ENCODE results near the gene ONECUT1.

ONECUT1 gene

DNA sequence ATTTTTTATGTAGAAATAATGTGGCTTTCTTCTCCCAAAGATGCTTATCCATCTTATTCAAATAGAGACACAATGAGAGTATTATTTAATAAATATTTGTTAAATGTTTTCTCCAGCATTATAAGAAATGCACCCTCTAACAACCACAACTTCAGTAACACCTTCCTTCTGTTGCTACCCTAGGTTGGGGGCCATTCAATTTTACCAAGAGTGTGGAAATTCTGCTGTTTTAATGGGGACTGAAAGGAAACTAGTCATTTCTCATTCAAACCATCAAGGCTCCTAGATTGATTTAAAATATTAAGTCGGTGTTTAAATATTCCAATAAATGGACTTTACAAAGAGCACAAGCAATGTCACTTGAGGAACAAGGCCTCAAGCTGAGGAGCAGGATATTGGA lies 7.6 kb downstream of the ONECUT1 start:
- no peak for DNase-seq

DNA sequence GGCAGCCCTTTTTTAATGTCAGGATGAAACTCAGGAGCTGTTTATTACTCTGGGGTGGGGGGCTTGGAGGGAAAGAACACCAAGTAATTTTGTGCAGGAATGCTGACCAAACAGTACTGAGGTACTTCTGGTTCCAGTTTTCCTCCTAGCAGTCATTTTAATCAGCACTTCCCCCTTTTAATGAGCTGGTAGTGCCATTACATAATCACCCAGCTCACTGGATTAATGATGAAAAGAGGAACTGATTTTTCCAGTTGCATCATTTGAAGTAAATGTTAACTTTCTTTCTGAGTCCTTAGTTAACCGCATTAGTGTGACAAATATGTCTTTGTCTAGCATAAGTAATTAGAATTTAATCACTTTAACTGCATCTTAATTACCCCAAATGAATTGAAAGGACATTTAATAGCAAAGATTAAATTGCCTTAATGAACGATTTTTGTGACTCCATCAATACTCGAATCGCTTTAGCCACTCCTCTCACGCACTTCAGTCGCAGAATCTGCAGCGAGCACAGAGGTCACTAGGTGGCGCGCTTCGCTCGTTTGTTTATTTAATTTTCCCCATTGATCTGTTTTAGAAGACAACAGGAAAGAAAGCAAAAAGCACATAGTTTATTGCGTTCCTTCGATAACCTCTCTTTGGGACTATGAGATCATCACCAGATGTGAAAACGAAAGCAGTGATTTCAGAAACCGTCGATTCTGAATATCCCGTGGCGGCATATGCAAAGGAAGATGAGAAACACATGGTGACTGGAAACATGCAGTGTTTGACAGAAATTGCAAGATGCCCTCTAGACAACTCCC lies 9.8 kb downstream of the ONECUT1 start:
- peak; percentile 81 to 82 for DNase-seq

DNA sequence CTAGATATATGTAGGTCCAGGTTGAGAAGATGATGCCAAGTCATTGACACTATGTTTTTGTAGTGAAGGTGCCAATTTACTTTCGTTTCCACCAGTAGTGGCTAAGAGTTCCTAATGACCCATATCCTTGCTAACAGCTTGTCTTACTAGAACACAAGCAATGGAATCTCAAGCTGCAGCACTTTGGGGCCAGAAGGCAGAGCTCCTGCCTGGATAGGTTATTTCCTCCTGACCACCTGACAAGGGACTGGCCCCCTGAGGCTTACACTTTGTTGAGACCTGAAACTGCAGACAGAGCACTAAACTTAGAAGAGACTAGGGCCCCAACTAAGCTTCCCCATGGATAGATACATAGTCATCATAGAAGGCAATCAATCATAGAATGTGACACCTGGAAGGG lies 11.7 kb downstream of the ONECUT1 start:
- DNase-seq: no peak

DNA sequence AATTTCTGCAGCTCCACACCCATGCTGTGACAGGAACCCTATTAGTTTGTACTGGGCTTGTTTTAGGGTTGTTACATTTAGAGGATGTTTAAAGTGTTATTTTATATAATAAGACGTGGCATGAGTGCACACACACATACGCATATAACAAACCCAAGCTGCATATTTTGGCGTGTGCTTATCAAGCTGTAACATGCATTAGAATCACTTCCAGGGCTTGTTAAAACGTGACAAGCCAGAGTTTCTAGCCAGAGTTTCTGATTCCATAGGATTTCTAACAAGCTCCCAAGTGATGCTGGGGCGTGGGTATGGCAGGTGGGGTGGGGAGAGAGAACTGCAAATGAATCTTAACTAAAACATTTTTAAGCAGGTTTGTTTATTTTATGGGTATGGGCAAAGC lies 17.4 kb downstream of the ONECUT1 start:
- DNase-seq: no peak

DNA sequence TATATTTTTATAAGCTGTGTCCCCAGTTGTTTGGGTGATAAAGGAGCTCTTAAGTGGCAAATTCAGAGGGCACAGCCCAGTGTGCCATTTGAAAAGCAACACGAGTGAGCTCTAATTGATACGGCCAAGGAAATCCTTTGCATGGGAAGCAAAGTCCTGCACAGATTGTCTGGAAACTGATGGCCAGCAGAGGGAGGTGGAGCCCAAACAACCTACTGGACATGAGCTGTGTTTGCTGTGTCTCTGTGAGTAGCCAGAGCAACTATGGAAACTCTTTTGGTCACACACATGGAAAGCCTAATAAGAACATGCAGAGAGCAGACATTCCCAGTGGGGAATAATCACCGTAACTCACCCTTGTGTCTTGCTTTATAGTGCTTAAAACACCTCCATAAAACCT lies 24.4 kb downstream of the ONECUT1 start:
- no peak for DNase-seq

DNA sequence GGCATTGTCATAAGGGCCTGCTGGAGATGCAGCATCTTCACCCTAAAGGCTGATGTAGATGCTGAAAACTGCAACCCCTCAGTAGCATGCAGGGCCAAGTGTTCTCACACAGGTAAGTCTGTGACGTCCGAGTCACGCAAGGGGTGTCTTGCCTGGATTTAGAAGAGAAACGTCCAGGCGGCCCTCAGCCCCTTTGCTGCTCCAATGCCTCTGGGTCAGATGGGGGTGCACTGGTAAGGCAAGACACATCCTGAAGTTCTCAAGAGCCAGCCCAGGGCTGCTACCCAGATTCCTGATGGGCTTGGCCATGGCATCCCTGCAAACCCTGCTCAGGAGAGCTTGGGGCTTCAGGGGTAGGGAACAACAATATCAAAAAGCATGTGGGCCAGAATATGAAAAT lies 25.4 kb downstream of the ONECUT1 start:
- no peak for DNase-seq

DNA sequence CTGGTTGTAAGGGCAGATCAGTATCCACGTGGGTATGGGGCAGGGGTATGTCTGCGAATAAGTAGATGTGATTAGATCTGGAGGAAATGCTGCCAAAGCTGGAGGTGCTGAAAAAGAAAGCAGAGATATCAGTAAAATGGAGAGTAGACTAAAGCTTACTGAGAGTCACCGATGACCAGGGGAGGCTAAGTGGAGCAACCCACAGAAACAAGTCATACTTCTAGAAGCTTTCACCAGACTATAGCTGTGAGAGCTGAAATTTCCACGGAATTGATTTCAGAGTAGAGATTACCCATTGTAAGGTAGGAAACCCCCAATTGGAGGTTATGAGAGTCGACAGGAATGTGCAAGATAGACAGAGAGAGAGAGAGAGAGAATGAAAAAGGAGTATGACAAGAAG lies 27.5 kb downstream of the ONECUT1 start:
- no peak for DNase-seq

DNA sequence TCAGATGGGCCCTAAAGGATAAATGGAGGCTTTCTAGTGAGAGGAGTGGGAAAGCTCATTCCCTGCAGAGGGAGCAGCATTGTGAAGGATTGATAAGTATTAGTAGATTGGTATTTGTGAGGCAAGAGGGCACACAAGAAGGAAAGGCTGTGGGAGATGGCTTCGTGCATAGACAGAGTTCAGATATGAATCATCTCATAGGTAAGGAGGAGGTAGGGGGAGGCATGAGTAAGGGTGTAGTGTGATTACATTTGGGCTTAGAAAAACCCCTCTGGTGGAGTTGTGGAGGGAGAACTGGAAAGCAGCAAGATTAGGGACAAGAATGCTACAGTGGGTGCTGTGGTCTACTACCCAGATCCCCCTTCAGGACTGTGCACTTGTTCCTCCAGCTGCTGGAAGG lies 29.6 kb downstream of the ONECUT1 start:
- DNase-seq: no peak

DNA sequence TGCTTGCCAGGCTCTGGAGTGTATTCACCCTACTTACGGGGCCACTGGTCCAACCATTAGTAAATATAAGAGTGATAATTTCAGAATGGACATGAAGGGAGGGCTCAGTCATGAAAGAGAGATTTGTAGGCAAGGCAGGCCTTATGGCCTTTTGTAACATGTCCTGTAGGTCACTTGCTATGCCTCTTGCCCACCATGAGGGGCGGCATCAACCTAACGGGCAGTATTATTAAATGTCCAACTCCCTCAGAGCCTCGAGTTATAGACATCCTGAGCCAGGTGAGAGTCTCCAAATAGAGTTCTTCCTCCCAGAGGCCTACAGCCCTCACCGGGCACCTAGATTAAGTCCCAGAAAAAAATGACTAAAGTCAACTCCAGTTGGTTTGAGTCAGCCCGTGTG lies 30.2 kb downstream of the ONECUT1 start:
- DNase-seq: no peak

DNA sequence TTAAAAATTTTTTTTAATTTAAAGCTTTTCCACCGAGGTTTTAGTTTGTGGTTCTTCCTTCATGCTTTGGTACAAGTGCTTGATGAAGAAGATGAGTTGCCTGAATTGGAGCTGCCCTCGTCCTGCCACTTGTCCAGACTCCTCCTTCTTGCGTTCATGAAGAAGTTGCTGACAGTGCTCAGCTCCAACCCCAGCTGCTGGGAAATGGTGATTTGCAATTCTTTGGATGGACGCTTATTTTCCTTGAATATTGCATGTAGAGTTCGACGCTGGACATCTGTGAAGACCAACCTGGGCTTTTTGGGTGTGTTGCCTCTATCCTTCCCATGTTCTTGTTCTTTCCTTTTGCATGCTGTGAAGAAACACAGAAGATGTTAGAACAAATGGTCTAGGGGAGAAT lies 32.6 kb downstream of the ONECUT1 start:
- DNase-seq: no peak

DNA sequence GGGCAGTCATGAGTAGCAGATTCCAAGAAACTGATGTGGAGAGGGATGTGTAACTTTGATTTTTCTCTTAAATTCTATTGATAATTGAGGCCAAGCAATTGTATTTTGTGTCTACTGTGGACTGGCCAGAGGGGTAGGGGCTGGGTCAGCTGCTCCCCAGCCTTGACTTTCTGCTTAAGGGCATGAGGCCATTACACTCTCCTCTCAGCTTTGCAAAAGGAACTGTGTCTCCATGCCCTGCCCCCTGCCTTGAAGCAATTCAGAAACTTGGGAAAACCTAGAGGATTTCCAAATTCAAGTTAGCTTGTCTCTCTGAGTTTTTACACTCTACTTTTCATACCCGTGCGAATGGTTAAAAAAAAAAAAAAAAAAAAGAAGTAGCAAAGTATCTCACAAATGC lies 38.6 kb downstream of the ONECUT1 start:
- no peak for DNase-seq

DNA sequence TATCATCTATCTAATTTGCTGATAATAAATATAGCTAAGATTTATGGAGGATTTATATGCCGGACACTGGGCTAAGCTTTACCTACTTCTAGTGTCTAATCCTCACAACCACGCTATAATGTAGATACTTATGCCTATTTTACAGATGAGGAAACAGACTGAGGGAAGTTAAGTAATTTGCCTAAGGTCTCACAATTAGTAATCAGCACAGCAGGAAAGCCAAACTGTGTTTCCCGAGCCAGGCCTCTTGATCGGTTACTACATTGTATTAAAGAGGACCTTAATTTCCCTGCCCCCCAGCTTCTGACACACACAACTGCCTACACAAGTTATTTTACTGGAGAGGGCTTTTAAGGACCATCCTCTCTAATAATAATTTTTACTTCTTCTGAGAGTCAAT lies 40.9 kb downstream of the ONECUT1 start:
- DNase-seq: no peak

DNA sequence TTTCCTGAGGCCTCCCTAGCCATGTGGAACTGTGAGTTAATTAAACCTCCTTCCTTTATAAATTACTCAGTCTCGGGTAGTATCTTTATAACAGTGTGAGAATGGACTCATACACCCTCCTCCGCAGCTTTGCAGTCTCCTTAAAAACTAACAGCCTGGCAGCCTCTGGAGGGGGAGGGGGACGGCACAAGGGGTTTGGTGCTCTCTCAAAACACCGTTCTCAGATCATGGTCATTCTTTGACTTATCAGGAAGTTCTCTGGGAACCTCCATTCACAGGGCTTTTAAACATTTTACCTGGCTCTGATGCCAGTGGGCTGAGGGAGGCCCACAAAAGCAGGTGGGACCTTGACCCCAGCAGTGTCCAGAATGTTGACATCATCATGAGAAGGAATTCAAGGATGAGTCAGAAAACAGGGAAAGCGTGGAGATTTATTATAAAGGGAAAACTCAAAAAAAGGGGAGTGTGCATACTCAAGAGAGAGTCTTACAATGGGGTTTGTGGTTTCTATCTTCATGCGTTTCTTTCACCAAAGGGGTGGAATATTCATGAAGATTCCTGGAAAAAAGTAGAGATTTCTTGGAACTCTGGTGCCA lies 43.9 kb downstream of the ONECUT1 start:
- no peak for DNase-seq

DNA sequence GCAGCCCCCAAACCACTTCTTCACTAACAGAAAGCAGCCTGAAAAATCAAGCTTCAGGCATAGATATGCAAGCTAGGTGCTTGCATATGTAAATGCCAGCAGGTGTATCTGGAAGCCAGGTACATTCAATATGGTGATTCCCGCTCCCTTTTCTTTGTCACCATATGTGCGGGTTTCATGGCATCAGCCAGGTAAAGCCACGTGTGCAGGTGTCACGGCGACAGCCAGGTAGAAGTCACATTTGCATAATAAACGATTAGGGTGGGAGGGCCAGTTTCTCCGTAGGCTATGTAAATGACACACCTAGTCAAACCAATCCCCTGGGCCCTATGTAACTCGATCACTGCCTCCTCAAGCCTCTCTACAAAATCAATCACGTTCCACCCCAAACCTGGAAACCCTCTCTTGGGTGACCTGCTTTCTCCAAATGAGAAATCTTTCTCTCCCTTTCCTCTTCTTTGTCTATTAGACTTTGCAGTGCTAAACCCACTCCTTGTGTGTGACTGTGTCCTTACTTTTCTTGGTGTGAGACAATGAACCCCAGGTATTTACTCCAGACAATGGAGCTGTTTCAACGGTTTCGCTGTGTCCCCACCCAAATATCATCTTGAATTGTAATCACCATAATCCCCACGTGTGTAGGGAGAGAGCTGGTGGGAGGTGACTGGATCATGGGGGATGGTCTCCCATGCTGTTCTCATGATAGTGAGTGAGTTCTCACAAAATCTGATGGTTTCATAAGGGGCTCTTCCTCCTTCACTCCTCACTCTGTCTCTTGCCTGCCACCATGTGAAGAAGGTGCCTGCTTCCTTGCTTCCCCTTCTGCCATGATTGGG lies 44.6 kb downstream of the ONECUT1 start:
- DNase-seq: no peak

DNA sequence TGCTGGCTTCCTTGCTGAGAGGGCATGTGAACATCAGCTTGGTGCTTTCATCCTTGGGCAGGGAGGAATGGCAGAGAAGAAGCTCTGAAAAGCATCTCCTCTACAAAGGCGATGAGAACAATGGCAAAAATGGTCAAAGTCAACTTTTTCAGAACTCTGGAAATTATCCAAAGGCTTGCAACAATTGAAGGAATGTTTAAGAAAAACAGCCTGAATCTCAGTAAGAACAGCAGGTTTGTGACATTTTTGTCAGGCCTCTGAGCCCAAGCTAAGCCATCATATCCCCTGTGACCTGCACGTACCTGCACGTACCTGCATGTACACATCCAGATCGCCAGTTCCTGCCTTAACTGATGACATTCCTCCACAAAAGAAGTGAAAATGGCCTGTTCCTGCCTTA lies 51.8 kb downstream of the ONECUT1 start:
- no peak for DNase-seq

DNA sequence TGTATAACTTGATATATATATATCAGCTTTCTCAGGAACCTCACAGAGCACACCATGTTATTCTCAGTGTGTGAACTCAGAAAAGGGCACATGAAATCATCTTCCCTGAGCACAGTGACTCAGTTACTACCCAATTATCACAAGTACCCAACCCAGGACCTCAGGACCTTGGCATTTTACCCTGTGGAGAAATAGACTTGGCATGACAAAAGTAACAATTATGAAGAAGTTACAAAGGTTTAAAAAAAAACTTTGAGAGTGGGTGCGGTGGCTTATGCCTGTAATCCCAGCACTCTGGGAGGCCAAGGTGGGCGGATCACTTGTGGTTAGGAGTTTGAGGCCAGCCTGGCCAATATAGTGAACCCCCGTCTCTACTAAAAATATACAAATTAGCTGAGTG lies 52.4 kb downstream of the ONECUT1 start:
- no peak for DNase-seq

DNA sequence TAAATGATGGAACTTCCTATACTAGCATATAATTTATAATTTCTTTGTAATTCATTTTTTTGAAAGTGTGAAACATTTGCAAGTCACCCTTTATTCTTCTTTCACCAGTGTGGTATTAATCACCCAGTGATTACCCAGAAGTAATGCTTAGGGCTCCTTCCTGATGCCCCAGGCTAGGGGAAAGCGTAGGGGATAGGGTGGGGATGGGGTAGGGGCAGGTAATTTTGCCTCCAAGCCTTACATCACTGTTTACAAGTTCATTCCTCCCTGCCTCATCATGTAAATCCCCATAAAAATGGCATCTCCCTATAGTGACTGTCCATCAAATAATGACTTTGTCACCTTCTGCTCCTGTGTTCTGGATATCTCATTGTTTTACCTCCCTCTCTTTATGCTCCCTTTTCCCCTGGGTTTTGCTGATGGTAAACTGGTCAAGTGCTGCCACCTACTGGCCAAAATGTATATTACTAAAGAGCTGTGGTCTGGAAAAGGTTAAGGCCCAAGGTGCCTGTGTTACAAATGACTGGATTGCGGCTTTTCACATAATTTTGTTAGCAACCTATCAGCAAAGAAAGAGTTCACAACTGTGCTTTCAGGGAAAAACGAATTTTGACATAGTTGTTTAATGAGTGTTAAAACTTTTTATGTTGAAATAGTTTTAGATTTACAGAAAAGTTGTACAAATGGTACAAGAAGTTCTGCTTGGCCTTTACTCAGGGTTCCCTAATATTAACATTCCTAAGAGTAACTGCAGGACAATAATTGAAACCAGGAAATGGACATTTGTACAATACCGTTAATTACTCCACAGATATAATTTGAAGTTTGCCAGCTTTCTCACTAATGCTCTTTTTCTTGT lies 54.7 kb downstream of the ONECUT1 start:
- DNase-seq: peak; percentile 74 to 75

DNA sequence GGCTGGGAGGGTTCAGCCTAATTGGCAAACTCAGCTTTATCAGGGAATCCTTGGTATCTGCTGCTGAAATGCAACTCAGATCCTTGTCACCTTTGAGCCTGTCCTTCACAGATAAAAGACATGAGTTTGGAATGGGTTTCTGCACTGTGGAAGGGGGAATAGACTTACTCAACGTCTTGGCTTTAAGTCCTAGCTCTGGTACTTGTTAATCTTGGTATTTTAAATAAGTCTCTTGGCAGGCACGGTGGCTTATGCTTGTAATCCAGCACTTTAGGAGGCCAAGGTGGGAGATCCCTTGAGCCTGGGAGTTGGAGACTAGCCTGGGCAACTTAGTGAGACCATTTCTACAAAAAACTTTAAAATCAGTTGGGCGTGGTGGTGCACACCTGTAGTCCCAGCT lies 55.8 kb downstream of the ONECUT1 start:
- no peak for DNase-seq

DNA sequence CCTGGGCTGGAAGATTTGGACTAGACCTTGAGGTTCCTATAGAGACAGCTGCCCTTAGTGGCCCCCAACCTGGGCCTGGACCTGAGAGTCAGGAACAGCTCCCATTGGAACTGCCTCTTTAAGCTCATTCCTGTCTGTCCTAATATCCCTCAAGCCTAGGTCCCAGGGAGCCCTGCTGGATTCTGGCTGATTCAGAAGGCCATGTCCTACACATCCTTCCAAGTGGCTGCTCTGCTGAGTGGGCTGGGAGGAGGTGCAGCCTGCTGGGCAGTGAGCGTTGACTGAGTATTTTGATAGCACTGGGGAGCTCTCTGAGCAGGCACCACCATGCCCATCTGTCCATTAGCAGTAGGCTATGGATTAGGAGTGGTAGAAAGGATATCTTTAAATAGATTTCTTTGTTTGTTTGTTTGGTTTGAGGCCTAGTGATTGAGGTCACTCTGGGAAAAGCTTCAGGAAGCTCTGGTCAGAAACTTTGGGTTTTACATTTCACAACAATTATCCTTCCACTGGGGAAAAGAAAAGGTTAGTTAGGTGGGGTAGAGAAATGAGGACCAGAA lies 56.4 kb downstream of the ONECUT1 start:
- DNase-seq: no peak

DNA sequence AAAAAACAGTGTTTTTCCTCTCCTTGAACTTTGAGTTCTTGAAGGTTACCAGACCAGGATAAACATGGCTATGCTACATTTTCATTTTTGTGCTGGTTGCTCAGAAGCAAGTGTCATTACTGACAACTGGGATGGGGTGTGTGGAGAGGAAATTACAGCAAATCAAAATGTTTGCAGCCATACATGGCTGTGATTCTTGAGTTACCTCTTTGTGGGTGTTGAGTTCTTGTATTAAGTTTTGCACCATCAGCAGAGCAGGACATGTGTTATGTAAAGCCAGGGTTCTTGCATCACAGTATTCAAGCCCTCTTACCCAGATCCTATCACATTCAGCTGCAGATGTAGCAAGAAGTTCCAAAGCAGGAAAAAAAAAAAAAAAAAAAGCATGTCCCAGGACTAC lies 57.0 kb downstream of the ONECUT1 start:
- DNase-seq: no peak

DNA sequence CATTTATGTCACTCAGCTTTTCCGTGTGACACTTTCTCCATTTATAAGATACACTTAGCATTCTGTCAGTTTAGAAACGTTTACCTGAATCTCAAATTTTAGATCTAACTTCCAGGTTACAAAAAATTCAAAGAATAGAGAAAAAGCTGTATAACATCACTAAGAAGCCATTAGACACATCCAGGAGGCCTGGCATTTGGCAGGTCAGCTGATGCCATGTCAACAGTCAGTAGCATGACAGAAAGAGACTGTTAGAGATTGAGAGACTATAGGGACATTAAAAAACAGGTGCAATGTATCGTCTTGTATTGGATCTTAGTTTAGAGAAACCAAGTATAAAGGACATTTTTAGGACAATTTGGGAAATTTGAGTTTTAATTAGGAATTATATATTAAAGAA lies 57.6 kb downstream of the ONECUT1 start:
- no peak for DNase-seq

DNA sequence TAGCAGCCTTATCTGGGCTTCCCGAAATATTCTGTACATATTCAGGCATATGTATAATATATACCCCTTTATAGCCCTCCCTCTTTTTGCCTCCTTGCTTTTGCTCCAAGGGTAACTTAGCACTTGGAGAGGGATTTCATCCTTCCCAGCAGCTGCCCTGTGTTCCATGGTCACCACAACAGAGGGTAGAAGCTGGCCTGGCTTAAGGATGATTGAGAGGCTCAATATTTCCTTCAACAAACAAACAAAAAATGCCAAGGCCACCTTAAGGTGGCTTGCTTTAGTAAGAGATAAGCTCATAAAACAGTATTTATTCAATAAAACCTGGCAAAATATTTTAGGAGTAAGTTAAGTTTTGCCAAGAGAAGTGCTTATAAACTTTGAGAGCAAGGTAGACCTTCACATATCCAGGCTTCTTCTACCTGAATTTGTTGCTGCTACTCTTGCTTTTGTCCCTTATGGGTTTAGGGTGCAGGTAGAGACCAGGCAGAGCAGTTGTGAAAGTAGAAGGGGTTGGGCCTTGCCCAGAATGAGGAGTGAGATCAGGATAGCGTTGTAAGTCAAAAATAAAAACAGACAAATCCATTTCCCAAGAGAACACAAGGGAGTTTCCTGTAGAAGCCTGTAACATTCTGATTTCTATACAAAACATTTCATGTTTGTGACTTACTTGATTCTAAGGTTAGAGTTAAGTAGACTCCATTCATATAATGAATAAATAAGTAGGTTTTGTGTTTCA lies 58.2 kb downstream of the ONECUT1 start:
- no peak for DNase-seq
